ENCODE data around the gene TKTL1. TPM values are rescaled to one million over a fixed set of nuclear protein-coding genes. Genes with fewer than 3 reads are reported as not detected.

The TKTL1 gene
- total RNA-seq, 2 donors from 2014 or later, result 3.0 to 4.2 TPM

DNA sequence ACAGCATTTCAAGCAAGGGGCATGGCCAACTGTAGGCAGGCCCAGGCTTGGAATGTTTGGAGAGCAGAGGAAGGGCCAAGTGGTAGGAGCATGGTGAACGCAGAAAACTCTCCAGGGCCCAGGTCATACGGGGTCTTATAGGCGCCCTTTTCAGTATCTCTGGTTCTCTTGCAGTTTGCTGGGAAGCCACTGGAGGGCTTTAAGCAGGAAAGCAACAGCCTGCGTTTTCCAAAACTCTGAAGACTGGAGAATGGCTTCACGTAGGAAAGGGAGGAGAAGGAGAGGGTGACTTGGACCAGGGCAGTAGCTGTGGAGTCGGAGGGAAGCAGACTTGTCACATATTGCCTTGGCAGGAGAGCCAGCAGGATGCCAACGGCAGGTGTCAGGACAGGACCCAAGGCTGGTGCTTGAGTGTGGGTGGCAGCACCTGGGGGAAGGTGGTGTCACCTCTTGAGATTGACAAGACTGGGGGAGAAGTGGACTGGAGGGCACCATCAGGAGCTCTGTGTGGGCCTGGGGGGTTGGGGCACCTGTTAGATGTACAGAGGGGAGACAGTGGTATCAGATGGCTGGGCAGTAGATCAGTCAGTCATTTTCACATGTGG, 21.9 kb downstream of the TKTL1 start:
- DNase-seq, result peak in 1 of 3 donors; percentile 8
- no peaks in the 10 kb centered on the region for H3K9me3 ChIP-seq (ENCODE audit: control insufficient read depth, low read length, poor library complexity, severe bottlenecking)
- Mint-ChIP-seq H3K27ac (no peak overlapping the region), H3K27me3 (no peaks in the 10 kb centered on the region), H3K36me3 (ENCODE audit: low read depth) (no peaks in the 10 kb centered on the region), H3K4me3 (peak overlapping the region; percentile 78), H3K4me1 (peaks cover 24% of the 10 kb centered on the region)
- peak; percentile 57 for ATAC-seq

DNA sequence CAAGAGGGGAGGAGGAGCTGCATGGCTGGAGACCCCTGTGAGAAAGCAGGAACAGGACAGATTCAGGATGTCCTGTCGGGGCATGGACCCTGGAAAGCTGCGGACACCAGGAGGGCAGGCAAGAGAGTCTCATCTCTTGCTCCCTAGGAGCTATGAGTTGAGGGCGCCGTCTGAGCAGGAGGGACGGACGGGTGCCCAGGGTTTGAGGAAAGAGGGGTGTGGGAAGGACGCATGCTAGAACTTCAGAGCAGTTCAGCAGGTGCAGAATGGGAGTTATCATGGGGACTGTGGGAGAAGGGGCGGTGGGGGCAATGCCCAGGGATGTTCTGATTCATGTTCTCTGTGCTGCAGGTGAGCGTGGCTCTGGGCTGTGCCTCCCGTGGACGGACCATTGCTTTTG, 24.8 kb downstream of the TKTL1 start:
- DNase-seq, result no peak
- Mint-ChIP-seq H3K27me3 (no peaks in the 10 kb centered on the region), H3K4me3 (peak overlapping the region; percentile 9), H3K36me3 (ENCODE audit: low read depth) (no peaks in the 10 kb centered on the region), H3K27ac (peak overlapping the region; percentile 83), H3K4me1 (peaks cover 17% of the 10 kb centered on the region)
- no peaks in the 10 kb centered on the region for H3K9me3 ChIP-seq (ENCODE audit: control insufficient read depth, low read length, poor library complexity, severe bottlenecking)
- ATAC-seq, result no peak

DNA sequence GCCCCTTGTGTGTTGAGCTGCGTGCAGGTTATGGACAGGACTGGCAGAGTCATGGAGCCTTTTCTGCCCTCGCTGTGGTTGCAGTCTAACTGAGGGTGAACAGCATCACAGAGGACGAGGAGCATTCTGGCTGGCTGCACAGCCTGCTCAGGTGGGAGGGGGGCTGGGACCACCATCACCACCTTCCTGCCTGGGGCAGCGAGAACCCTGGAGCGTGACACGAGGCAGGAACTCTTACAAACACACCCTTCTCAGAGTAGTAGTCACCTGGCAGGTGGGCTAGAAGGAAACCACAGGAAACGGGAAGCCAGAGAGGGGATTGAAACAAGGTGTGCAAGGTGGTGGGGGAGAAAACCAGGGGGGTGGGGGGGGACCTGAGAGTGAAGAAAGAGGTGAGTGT, 25.6 kb downstream of the TKTL1 start:
- Mint-ChIP-seq H3K36me3 (ENCODE audit: low read depth) (no peaks in the 10 kb centered on the region), H3K4me1 (peaks cover 19% of the 10 kb centered on the region), H3K4me3 (no peak overlapping the region), H3K27me3 (no peaks in the 10 kb centered on the region), H3K27ac (no peak overlapping the region)
- H3K9me3 ChIP-seq (ENCODE audit: control insufficient read depth, low read length, poor library complexity, severe bottlenecking), result no peaks in the 10 kb centered on the region
- no peak for DNase-seq
- ATAC-seq, result no peak

DNA sequence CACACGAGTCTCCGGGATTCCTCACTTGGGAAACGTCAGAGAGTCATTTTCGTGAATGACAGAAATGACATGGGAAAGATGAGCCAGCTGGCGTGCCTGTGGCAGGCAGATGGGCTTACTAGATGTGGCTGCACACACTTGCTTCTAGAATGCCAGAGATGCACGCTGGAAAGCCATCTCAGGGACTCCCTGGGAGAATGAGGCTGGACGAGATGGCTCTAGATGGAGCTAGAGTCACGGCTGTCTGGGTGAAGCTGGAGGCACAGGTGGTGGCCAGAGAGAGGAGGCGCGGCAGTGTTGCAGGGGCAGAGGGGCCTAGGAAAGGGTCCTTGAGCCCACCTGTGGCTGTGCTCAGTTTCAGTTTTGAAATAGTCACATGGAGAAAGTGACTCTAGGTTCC, 26.0 kb downstream of the TKTL1 start:
- H3K4me3 Mint-ChIP-seq, result no peak overlapping the region
- H3K9me3 ChIP-seq (ENCODE audit: control insufficient read depth, low read length, poor library complexity, severe bottlenecking), result no peaks in the 10 kb centered on the region
- ATAC-seq (peak; percentile 44), DNase-seq (no peak)
- no peaks in the 10 kb centered on the region for H3K36me3 Mint-ChIP-seq (ENCODE audit: low read depth)
- H3K27ac Mint-ChIP-seq, result no peak overlapping the region
- H3K27me3 Mint-ChIP-seq, result no peaks in the 10 kb centered on the region
- H3K4me1 Mint-ChIP-seq, result peaks cover 23% of the 10 kb centered on the region

DNA sequence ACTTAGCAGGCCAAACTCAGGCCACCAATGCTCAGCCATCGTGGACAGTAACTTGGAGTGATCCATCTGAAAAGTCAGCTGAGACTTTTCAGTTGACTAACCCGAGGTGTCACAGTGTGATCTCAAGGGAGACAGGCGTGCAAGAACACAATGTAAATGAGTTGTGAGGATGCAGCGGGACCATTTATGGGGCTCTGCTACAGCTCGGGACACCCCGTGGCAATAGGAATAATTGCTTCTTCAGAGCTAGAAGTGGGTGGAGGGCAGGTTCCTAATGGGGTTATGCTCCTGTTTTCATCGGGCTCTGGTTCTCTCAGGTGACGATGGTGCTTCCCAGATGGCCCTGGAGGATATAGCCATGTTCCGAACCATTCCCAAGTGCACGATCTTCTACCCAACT, 27.3 kb downstream of the TKTL1 start:
- H3K27me3 Mint-ChIP-seq, result no peaks in the 10 kb centered on the region
- peaks cover 26% of the 10 kb centered on the region for H3K4me1 Mint-ChIP-seq
- no peak for ATAC-seq
- no peak overlapping the region for H3K27ac Mint-ChIP-seq
- no peak overlapping the region for H3K4me3 Mint-ChIP-seq
- no peaks in the 10 kb centered on the region for H3K9me3 ChIP-seq (ENCODE audit: control insufficient read depth, low read length, poor library complexity, severe bottlenecking)
- no peaks in the 10 kb centered on the region for H3K36me3 Mint-ChIP-seq (ENCODE audit: low read depth)
- DNase-seq, result no peak

DNA sequence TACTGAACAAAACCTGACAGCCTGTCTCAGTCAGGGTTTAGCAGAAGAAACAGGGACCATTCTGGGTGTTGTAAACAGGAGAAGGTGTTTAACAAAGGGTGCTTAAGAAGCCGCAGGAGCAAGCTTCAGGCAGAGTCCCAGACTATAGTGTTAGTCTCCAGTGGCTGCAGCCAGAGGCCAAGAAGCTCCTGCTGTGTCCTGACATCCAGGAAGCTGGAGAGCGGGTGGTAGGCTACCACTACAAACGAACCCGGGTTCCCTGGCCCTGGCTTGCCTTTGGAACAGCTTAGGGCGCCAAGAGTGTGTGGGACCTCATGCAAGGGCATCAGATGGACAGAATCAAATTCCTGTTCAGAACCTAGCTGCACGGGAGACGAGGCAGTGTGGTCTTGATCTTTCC, 27.9 kb downstream of the TKTL1 start:
- H3K27me3 Mint-ChIP-seq, result no peaks in the 10 kb centered on the region
- peaks cover 28% of the 10 kb centered on the region for H3K4me1 Mint-ChIP-seq
- H3K4me3 Mint-ChIP-seq, result no peak overlapping the region
- H3K27ac Mint-ChIP-seq, result no peak overlapping the region
- DNase-seq, result no peak
- no peak for ATAC-seq
- no peaks in the 10 kb centered on the region for H3K36me3 Mint-ChIP-seq (ENCODE audit: low read depth)
- no peaks in the 10 kb centered on the region for H3K9me3 ChIP-seq (ENCODE audit: control insufficient read depth, low read length, poor library complexity, severe bottlenecking)

DNA sequence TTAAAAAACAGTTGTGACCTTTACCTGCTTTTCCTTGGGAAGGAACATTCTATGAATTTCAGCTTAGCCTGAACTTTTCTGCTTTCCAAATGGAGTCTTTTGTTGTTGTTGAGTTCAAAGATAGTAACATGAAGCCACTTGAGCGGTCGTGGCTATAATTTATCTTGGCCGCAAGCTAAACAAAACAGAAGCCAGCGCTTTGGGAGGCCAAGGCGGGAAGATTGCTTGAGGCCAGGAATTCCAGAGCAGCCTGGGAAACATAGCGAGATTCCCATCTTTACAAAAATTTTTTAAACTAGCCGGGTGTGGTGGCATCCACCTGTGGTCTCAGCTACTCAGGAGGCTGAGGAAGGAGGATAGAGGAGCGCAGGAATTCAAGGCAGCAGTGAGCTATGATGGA, 29.9 kb downstream of the TKTL1 start:
- peak overlapping the region; percentile 75 for H3K27ac Mint-ChIP-seq
- no peak overlapping the region for H3K4me3 Mint-ChIP-seq
- peaks cover 25% of the 10 kb centered on the region for H3K4me1 Mint-ChIP-seq
- no peak for DNase-seq
- no peaks in the 10 kb centered on the region for H3K9me3 ChIP-seq (ENCODE audit: control insufficient read depth, low read length, poor library complexity, severe bottlenecking)
- ATAC-seq, result no peak
- H3K36me3 Mint-ChIP-seq (ENCODE audit: low read depth), result no peaks in the 10 kb centered on the region
- H3K27me3 Mint-ChIP-seq, result no peaks in the 10 kb centered on the region

DNA sequence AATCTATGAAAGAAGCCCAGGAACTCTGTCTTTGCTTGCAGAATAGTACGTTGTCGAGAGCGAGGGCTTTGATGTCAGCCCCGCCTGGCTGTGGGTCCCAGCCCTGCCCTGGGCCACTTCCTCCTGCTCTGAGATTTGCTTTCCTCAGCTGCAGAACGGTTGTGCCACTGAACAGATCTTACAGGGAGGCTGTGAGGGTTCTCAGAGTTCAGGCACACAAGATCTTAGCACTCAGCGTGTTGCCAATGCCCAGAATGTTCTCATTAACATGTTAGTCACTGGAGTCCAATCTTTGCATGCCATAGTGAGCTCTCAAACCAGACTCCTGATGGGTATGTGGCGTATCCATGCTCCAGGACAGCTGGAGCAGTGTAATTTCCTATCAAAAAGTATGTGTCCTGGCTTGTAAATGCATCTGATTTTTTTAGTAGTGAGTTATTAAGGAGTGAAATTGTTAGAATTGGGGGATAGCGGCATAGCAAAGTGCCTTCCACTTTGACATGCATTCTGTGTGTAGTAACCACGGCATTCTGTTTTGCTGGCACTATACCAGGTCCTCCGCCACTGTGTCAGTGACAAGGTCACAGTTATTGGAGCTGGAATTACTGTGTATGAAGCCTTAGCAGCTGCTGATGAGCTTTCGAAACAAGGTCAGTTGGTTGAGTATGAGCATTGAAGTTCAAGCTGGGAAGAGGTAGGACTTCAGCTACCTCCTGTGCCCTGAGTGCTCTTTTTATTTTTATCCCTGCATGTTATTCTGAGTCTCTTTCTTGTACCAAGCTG, 31.6 kb downstream of the TKTL1 start:
- peak; percentile 94 for ATAC-seq
- peak in 2 of 3 donors; percentile 15 to 16 for DNase-seq
- Mint-ChIP-seq H3K27me3 (no peaks in the 10 kb centered on the region), H3K4me1 (peaks cover 20% of the 10 kb centered on the region), H3K27ac (peak overlapping the region; percentile 75), H3K36me3 (ENCODE audit: low read depth) (no peaks in the 10 kb centered on the region), H3K4me3 (peak overlapping the region; percentile 81)
- no peaks in the 10 kb centered on the region for H3K9me3 ChIP-seq (ENCODE audit: control insufficient read depth, low read length, poor library complexity, severe bottlenecking)

DNA sequence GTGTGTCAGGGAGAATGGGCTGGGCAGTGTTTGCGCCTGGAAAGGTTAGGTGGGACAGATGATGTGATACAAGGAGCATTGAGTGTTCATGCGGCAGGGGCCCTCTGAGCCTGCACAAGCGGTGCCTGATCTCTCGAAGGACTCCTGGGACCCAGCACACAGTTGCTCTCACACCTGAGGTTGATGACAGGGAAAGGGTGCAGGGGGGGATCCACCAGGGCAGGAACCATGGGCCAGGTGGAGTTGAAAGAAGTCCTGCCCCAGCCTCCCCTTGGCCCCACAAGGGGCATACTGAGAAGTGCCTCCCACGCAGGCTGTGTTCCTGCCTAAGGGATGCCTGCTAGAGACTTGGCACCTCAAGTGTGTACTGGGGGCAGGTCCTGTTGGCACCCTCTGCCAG, 33.1 kb downstream of the TKTL1 start:
- no peak for ATAC-seq
- Mint-ChIP-seq H3K36me3 (ENCODE audit: low read depth) (no peaks in the 10 kb centered on the region), H3K27me3 (no peaks in the 10 kb centered on the region), H3K4me1 (peaks cover 20% of the 10 kb centered on the region), H3K4me3 (no peak overlapping the region), H3K27ac (peak overlapping the region; percentile 59)
- DNase-seq, result no peak
- no peaks in the 10 kb centered on the region for H3K9me3 ChIP-seq (ENCODE audit: control insufficient read depth, low read length, poor library complexity, severe bottlenecking)

DNA sequence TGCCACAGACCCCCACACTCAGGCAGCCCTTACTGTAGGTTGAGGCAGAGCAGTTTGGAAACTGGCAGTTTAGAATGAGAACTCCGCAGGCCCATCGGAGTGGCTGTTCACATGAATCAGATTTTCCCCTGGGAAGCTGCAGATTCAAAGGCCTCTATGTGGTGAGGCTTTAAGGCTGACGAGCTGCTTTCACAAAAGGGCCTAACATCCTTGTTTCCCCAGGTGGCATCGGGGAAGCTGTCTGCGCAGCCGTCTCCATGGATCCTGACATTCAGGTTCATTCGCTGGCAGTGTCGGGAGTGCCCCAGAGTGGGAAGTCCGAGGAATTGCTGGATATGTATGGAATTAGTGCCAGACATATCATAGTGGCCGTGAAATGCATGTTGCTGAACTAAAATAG, 33.7 kb downstream of the TKTL1 start:
- H3K9me3 ChIP-seq (ENCODE audit: control insufficient read depth, low read length, poor library complexity, severe bottlenecking), result no peaks in the 10 kb centered on the region
- no peak overlapping the region for H3K27ac Mint-ChIP-seq
- no peak for ATAC-seq
- no peak overlapping the region for H3K4me3 Mint-ChIP-seq
- no peaks in the 10 kb centered on the region for H3K36me3 Mint-ChIP-seq (ENCODE audit: low read depth)
- H3K27me3 Mint-ChIP-seq, result no peaks in the 10 kb centered on the region
- DNase-seq, result no peak
- H3K4me1 Mint-ChIP-seq, result peaks cover 26% of the 10 kb centered on the region

DNA sequence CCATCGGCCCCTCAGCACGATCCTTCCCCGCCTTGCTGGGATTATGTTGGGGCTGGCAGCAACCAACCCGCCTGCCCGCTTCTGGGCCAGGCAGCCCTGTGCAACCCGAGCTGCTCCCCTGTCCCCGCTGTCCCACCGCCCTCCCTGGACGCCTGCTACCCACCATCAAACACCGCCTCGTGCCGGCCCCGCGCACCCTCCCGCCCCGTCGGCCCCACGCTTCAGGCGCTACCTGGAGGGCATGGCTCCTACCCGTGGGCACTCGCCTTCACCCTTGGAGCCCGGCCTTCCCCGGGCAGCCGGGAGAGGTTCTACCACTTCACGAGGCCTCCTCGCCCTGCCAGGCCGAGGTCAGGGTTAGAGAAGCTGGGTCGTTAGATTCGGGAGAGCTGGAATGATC, 37.0 kb downstream of the TKTL1 start:
- H3K4me1 Mint-ChIP-seq, result peaks cover 16% of the 10 kb centered on the region
- DNase-seq (no peak), ATAC-seq (no peak)
- H3K4me3 Mint-ChIP-seq, result no peak overlapping the region
- H3K27ac Mint-ChIP-seq, result no peak overlapping the region
- H3K9me3 ChIP-seq (ENCODE audit: control insufficient read depth, low read length, poor library complexity, severe bottlenecking), result no peaks in the 10 kb centered on the region
- no peaks in the 10 kb centered on the region for H3K27me3 Mint-ChIP-seq
- no peaks in the 10 kb centered on the region for H3K36me3 Mint-ChIP-seq (ENCODE audit: low read depth)

DNA sequence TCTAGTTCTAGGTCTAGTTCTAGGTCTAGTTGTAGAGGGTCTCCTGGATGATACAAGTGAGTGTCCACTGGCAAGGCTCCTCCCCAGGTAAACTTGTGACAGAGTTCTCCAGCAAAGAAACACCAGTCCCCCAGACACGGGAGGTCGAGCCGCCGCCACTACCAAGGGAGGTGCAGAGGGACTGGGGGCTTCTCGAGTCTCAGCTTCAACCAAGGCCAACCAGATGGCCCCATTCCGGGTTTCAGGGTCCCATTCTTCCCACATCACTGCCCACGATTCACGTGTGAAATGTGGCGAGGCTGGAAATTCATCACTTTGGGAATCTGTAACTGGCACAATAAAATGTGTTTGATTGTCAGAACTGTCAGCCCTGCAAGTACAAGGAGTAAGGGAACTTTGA, 37.5 kb downstream of the TKTL1 start:
- H3K9me3 ChIP-seq (ENCODE audit: control insufficient read depth, low read length, poor library complexity, severe bottlenecking), result no peaks in the 10 kb centered on the region
- ATAC-seq (no peak), DNase-seq (no peak)
- H3K27ac Mint-ChIP-seq, result no peak overlapping the region
- H3K4me3 Mint-ChIP-seq, result no peak overlapping the region
- H3K27me3 Mint-ChIP-seq, result no peaks in the 10 kb centered on the region
- peaks cover 12% of the 10 kb centered on the region for H3K4me1 Mint-ChIP-seq
- H3K36me3 Mint-ChIP-seq (ENCODE audit: low read depth), result no peaks in the 10 kb centered on the region

DNA sequence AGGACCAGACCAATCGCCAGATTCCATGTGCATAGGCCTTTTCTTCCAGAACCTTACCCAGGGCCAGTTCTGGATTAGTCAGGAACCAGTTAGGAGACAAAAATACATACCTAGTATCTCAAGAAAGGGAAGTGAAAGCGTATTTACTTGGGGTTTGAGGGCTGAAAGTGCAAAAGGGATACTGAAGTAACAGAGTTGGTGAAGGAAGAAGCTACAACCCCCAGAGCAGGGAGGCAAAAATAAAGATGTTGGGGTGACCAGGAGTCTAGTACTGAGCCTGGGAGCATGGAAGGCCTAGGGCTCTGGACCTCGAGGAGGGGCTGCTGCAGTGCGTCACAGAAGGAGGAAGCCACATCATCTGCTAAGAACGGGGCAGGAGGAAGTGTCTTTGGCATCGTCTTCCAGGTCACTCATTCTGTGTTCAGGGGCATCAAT, 38.3 kb downstream of the TKTL1 start:
- ATAC-seq, result peak; percentile 49
- H3K9me3 ChIP-seq (ENCODE audit: control insufficient read depth, low read length, poor library complexity, severe bottlenecking), result no peaks in the 10 kb centered on the region
- H3K27ac Mint-ChIP-seq, result peak overlapping the region; percentile 86

DNA sequence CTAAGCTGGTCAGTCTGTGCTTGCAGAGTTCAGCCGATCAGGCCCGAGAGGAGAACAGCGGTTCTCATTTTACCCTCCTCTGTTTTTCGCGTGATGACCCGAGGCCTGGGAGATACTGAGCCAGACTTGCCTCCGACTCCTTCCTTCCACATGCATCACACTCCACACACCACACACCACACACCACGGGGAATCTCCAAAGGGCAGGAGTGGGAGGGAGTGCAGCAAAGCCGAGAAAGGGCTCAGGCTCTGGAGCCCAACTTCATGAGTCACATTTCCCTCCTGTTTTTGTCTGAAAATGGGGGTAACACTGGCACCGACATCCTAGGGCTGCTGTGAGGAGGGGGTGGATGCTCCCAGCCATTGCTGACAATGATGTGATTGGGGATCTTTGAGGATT, 38.9 kb downstream of the TKTL1 start:
- Mint-ChIP-seq H3K27ac (peak overlapping the region; percentile 86), H3K4me3 (no peak overlapping the region), H3K27me3 (no peaks in the 10 kb centered on the region), H3K4me1 (peaks cover 10% of the 10 kb centered on the region), H3K36me3 (ENCODE audit: low read depth) (no peaks in the 10 kb centered on the region)
- H3K9me3 ChIP-seq (ENCODE audit: control insufficient read depth, low read length, poor library complexity, severe bottlenecking), result no peaks in the 10 kb centered on the region
- ATAC-seq, result no peak
- DNase-seq, result no peak

More for the DNA sequence above, 38.3 kb downstream of the TKTL1 start:
- H3K36me3 Mint-ChIP-seq (ENCODE audit: low read depth), result no peaks in the 10 kb centered on the region
- H3K4me1 Mint-ChIP-seq, result peaks cover 10% of the 10 kb centered on the region
- peak overlapping the region; percentile 67 for H3K4me3 Mint-ChIP-seq
- H3K27me3 Mint-ChIP-seq, result no peaks in the 10 kb centered on the region
- no peak for DNase-seq
